ENCODE data around the gene TMEM245.

The TMEM245 gene

GRCh38 chr9:109108318-109108717, 11.4 kb downstream of the TMEM245 start:
- H3K27ac ChIP-seq, result no peak overlapping the region
- H3K4me1 ChIP-seq (ENCODE audit: control insufficient read depth in 1 of 2, insufficient read depth in 1 of 2, low read depth in 1 of 2, low read length in 1 of 2), result no peaks in the 10 kb centered on the region
- no peak overlapping the region for H3K4me3 ChIP-seq (ENCODE audit: low read depth in 1 of 2, low read length in 1 of 2)

GRCh38 chr9:109107402-109108240, 12.1 kb downstream of the TMEM245 start:
- Histone ChIP-seq H3K4me1 (ENCODE audit: control insufficient read depth in 1 of 2, insufficient read depth in 1 of 2, low read depth in 1 of 2, low read length in 1 of 2) (no peaks in the 10 kb centered on the region), H3K27me3 (no peaks in the 10 kb centered on the region), H3K9me3 (no peaks in the 10 kb centered on the region), H3K4me3 (ENCODE audit: low read depth in 1 of 2, low read length in 1 of 2) (no peak overlapping the region), H3K27ac (no peak overlapping the region), H3K36me3 (no peaks in the 10 kb centered on the region)
- TF ChIP-seq CTCF (IDR thresholded peaks at IDR 0.05), result no peak

More at GRCh38 chr9:109108318-109108717, 11.4 kb downstream of the TMEM245 start:
- no peaks in the 10 kb centered on the region for H3K36me3 ChIP-seq
- TF ChIP-seq CTCF (IDR thresholded peaks at IDR 0.05), result no peak
- no peaks in the 10 kb centered on the region for H3K9me3 ChIP-seq
- H3K27me3 ChIP-seq, result no peaks in the 10 kb centered on the region

DNA sequence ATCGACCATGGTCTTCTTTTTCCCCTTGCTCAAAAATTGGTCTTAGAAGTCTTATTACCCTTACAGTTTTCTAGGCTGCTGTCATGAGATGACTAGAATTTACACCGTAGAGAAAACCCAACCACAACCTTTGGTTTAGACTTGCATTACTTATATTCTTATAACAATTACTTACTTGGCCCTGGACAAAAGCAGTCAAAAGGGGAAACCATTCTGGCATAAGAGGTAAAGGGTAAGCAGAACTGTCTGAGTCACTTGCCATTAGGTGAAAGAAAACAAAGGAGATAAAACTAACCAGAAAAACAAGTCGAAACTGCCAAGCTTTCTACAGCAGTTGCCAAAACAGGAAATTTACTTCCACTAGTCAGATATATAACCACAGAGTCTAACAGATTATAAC, 17.9 kb downstream of the TMEM245 start:
- H3K36me3 ChIP-seq, result no peaks in the 10 kb centered on the region
- no peak overlapping the region for H3K4me3 ChIP-seq (ENCODE audit: low read depth in 1 of 2, low read length in 1 of 2)
- no peaks in the 10 kb centered on the region for H3K4me1 ChIP-seq (ENCODE audit: control insufficient read depth in 1 of 2, insufficient read depth in 1 of 2, low read depth in 1 of 2, low read length in 1 of 2)
- no peak for TF ChIP-seq CTCF (IDR thresholded peaks at IDR 0.05)
- no peaks in the 10 kb centered on the region for H3K27me3 ChIP-seq
- H3K27ac ChIP-seq, result no peak overlapping the region
- H3K9me3 ChIP-seq, result no peaks in the 10 kb centered on the region

- Histone ChIP-seq H3K36me3 (no peaks in the 10 kb centered on the region), H3K27me3 (no peaks in the 10 kb centered on the region), H3K27ac (no peak overlapping the region), H3K4me1 (ENCODE audit: control insufficient read depth in 1 of 2, insufficient read depth in 1 of 2, low read depth in 1 of 2, low read length in 1 of 2) (no peaks in the 10 kb centered on the region), H3K4me3 (ENCODE audit: low read depth in 1 of 2, low read length in 1 of 2) (no peak overlapping the region), H3K9me3 (no peaks in the 10 kb centered on the region)
- TF ChIP-seq CTCF (IDR thresholded peaks at IDR 0.05), result no peak
These were observed 18.5 kb downstream of the TMEM245 start for GRCh38 chr9:109101202-109101595.

DNA sequence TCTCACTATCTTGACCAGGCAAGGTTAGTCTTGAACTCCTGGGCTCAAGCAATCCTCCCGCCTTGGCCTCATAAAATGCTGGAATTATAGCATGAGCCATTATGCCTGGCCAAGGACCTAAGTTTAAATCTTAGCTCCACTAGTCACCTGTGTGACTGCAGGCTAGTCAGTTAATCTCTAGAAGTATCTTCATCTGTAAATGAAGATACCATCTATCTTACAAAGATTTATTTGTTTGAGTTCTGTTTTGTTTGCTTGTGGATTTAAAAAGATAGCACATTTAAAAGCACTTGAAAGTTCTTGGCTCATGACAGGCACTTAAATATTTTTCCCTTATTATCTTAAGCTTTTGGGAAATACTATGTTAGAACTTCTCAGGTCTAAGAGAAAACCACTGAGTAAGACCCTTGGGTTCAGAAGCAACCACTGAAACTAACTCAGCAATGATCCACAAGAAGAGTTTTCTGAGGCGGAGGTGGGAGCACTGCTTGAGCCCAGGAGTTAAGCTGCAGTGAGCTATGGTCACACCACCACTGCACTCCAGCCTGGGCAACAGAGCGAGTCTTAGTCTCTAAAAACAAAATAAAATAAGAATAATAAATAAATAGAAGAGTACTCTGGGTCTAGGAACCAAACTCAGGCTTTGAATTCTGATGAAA, 19.1 kb downstream of the TMEM245 start:
- Histone ChIP-seq H3K27me3 (no peaks in the 10 kb centered on the region), H3K4me3 (ENCODE audit: low read depth in 1 of 2, low read length in 1 of 2) (no peak overlapping the region), H3K27ac (no peak overlapping the region), H3K9me3 (no peaks in the 10 kb centered on the region), H3K36me3 (no peaks in the 10 kb centered on the region), H3K4me1 (ENCODE audit: control insufficient read depth in 1 of 2, insufficient read depth in 1 of 2, low read depth in 1 of 2, low read length in 1 of 2) (no peaks in the 10 kb centered on the region)
- TF ChIP-seq CTCF (IDR thresholded peaks at IDR 0.05), result no peak
